Spleen (tissue), 7 donors: ENCODE results near the gene PSD.

Source experiments
- CTCF ChIP-seq, 11 experiments: fragments of 200-600 bp in 7 of 11; fragments of 450-650 bp in 4 of 11; sonication (generic) in 4 of 11; IDR thresholded peaks in 8 of 11; conservative IDR thresholded peaks in 3 of 11; 1 replicate in 7 of 11; 2 replicates in 4 of 11; pipeline versions ENCODE4 v1.4.0 to v1.8.0; 2016 to 2021; ENCODE audit warnings: antibody characterized with exemption in 11 of 11, inconsistent platforms in 4 of 11, mild to moderate bottlenecking in 1 of 11
- POLR2A ChIP-seq, 3 donors: fragments of 450-650 bp; IDR thresholded peaks; one replicate each; pipeline ENCODE4 v1.5.1; 2017; ENCODE audit warnings: antibody characterized with exemption in 3 of 3, mild to moderate bottlenecking in 1 of 3
- POLR2AphosphoS5 ChIP-seq, 3 donors: sonication (generic); formaldehyde crosslinking; IDR thresholded peaks; one replicate each; pipeline ENCODE4 v1.5.1; 2017; ENCODE audit warnings: antibody characterized with exemption in 3 of 3
- donor health status: DM: no; HTN: no; CAD: no; lungs with moderate emphysema.
- donor health status: DM: no; HTN: no; CAD: no.
- donor health status: DM: no; HTN: no; CAD: no.

GRCh38 chr10:102375250-102375649 lies 43.3 kb downstream of the PSD start:
- no peak for TF ChIP-seq POLR2AphosphoS5 (IDR thresholded peaks at IDR 0.05)
- TF ChIP-seq CTCF (IDR thresholded peaks at IDR 0.05 in 8 of 11, conservative IDR thresholded peaks at IDR 0.05 in 3 of 11) = no peak
- no peak for TF ChIP-seq POLR2A (IDR thresholded peaks at IDR 0.05)
